ENCODE results near the gene RREB1.

DNA sequence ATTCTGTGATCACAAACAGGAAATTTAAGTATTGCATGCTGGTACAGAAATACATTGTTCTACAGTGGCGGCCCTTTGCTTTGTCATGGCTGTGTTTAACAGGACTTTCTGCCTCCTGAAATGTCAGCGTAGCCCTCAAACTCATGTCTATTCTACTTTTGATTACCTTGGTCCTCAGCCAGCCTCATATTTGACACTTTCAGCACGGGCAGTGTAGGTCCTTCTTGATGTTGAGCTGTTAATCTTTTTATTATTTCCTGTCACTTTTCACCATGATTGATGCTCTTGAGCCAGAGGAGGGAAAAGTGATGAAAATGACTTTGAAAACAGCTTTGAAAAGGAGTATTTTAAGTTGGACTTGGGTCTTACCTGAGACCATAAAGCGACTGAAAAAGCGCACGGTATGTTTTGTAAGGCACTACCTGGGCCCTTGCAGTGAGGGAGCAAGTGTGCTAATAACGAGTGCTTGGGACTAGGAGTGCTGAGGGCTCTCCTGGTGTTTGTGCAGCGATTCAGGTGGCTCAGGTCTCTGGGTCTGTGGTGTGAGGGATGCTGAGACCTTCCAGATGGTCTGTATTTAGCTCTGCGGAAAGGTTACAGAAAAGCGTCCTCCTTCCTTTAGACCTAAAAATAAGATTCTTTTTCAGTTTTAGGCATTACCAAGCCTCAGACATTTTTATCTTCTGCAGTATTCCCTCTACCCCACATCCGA lies 45.2 kb upstream of the RREB1 start:
- TF ChIP-seq, protein P1, sequence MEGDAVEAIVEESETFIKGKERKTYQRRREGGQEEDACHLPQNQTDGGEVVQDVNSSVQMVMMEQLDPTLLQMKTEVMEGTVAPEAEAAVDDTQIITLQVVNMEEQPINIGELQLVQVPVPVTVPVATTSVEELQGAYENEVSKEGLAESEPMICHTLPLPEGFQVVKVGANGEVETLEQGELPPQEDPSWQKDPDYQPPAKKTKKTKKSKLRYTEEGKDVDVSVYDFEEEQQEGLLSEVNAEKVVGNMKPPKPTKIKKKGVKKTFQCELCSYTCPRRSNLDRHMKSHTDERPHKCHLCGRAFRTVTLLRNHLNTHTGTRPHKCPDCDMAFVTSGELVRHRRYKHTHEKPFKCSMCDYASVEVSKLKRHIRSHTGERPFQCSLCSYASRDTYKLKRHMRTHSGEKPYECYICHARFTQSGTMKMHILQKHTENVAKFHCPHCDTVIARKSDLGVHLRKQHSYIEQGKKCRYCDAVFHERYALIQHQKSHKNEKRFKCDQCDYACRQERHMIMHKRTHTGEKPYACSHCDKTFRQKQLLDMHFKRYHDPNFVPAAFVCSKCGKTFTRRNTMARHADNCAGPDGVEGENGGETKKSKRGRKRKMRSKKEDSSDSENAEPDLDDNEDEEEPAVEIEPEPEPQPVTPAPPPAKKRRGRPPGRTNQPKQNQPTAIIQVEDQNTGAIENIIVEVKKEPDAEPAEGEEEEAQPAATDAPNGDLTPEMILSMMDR (IDR thresholded peaks at IDR 0.05): no peak
- TF ChIP-seq SMC3 (IDR thresholded peaks at IDR 0.05) (no peak), POLR2A (IDR thresholded peaks at IDR 0.05; ENCODE audit: low read length) (no peak), RARB (CRISPR knock-in tag; IDR thresholded peaks at IDR 0.05) (no peak)
